Left kidney (tissue), 2 donors: Measurements from ENCODE around the gene SELENOV. TPM values are rescaled to one million over a fixed set of nuclear protein-coding genes. Genes with fewer than 3 reads are reported as not detected.

Experiments used
- DNase-seq: peaks from one replicate; pipeline ENCODE4 v3.0.0-alpha.2; 2013
- polyA plus RNA-seq: library from polyadenylated mRNA; unstranded; fragments of 120-200 nt; gene quantifications from one replicate; pipeline ENCODE4 v1.2.1, GENCODE V29; 2013; ENCODE audit not compliant: insufficient read length

SELENOV gene
- polyA plus RNA-seq, 1 donor = 10.1 TPM

DNA sequence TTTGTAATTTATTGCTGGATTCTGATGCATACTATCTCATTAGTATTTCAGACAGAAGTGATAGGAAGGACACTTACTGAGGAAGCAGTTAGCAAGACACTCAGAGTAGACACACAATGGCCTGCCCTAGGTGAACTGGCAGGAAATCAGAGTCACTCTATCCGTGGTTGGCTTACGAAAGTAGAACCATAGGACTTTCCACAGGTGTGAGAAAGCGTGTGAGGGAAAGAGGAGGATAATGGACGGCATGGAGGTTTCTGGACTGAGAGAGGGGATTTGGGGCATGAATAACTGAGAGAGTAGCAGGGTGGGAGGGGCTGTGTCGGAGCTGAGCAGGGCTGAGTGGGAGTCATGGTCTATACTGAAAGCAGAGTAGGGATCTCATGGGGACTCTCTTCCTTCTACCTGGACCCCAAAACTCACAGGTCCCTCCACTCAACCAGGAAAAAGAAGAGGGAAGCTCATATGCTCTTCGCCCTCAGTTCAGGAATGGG is 43.7 kb downstream of the SELENOV start:
- no peak for DNase-seq

- DNase-seq = no peak
Measured at GRCh38 chr19:39563408-39563807, 48.5 kb downstream of the SELENOV start.

GRCh38 chr19:39566064-39566463 is 51.1 kb downstream of the SELENOV start:
- DNase-seq = no peak

- DNase-seq = no peak
Measured at GRCh38 chr19:39568604-39569003, 53.7 kb downstream of the SELENOV start.

Other genes starting within 250 kb of the SELENOV start
- gene IFNL2, start 246.7 kb upstream of the SELENOV start, polyA plus RNA-seq = not detected
- gene IFNL1, start 218.7 kb upstream of the SELENOV start, polyA plus RNA-seq = not detected
- gene LRFN1, start 194.3 kb upstream of the SELENOV start, polyA plus RNA-seq = 1.2 TPM
- gene GMFG, start 179.1 kb upstream of the SELENOV start, polyA plus RNA-seq = 21.6 TPM
- gene SAMD4B, start 172.7 kb upstream of the SELENOV start, polyA plus RNA-seq = 112 TPM
- 69.4 TPM for gene PAF1, start 124.0 kb upstream of the SELENOV start, polyA plus RNA-seq
- gene MED29, start 123.8 kb upstream of the SELENOV start, polyA plus RNA-seq = 36.3 TPM
- gene ZFP36, start 108.3 kb upstream of the SELENOV start, polyA plus RNA-seq = 31.9 TPM
- gene PLEKHG2, start 102.5 kb upstream of the SELENOV start, polyA plus RNA-seq = 118 TPM
- 1,072 TPM for gene RPS16, start 79.2 kb upstream of the SELENOV start, polyA plus RNA-seq
- 150 TPM for gene SUPT5H, start 69.6 kb upstream of the SELENOV start, polyA plus RNA-seq
- 91.5 TPM for gene TIMM50, start 34.3 kb upstream of the SELENOV start, polyA plus RNA-seq
- 0.70 TPM for gene DLL3, start 16.2 kb upstream of the SELENOV start, polyA plus RNA-seq
- 5.8 TPM for gene EID2B, start 17.7 kb downstream of the SELENOV start, polyA plus RNA-seq
- 21.3 TPM for gene EID2, start 25.0 kb downstream of the SELENOV start, polyA plus RNA-seq
- gene LGALS13, start 87.4 kb downstream of the SELENOV start, polyA plus RNA-seq = not detected
- not detected for gene LGALS16, start 140.8 kb downstream of the SELENOV start, polyA plus RNA-seq
- not detected for gene LGALS14, start 189.3 kb downstream of the SELENOV start, polyA plus RNA-seq
- 3.0 TPM for gene CLC, start 222.9 kb downstream of the SELENOV start, polyA plus RNA-seq